CD4-positive, alpha-beta T cell treated with Interleukin-12 subunit alpha and Interleukin-12 subunit beta, for 1 hour (primary cell): ENCODE results near the gene PHF21B.

Experiments used
- DNase-seq: peaks from one replicate; pipeline ENCODE4 v3.0.0-alpha.2; 2020

PHF21B gene

DNA sequence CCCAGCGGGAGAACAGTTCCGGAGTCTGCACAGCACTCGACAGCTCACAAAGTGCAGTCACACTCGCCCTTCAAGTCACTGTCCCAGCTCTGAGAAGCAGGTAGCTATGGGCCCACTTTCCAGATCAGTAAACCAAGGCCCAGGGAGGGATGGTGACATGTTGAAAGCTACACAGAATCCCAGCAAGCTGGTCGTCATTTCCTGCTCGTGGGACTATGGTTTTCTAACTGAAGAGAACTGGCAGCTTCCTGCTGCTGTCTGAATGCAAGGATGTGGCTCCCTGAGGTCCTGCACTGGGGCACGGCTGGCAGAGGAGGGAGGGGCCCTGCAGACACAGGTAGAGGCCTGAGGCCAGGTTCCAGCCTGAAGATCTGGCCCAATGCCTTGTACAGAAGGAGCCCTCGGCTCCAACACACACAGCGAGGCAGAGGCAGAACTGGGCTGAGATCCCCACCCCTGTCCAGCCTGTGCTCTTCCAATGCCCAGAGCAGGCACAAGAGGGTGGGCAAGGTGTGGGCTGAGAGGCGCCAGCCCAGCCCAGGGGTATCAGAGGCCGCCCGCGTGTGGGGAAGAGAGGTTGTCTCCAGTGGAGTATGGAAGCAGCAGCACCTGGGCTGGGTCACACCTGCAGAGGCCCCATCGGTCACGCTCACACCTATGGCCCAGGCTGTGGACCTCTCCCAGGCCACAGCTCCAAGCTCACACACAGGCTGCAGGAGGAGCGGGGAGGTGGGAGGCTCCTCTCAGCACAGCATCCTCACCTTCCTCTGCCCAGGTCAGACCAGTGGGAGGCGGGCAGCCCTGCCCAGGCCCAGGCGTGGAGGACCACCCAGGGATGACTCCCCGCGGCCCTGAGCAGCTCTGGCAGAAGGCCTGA, 119.2 kb downstream of the PHF21B start:
- DNase-seq = no peak

DNA sequence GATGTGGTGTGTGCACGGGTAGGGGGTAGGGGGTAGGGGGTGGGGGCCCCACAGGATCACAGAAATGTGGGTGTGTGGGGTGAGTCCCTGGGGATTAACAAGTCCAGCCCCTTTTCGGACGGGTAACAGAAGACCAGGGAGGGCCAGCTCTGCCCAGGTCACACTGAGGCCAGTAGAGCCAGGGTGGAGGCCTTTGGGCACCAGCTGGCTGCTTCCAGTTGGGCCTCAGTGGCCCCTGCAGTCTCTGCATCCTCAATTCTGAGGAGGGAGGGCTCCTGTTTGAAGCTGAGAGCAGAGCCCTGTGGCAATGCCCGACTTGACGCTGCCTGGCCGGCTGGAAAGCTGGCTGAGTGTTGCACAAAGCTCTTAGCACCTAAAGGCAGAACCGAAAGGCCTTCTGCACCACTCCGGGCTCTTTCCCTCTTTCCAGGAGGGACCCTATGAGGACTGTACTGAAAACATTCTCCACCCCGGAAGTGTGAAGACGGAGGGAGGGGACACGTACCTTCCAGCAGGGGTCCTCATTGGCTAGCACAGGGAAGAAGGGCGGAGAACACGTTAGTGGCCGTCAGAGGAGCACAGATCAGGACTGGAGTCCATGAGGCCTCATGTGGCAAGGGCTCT, 120.4 kb downstream of the PHF21B start:
- no peak for DNase-seq

DNA sequence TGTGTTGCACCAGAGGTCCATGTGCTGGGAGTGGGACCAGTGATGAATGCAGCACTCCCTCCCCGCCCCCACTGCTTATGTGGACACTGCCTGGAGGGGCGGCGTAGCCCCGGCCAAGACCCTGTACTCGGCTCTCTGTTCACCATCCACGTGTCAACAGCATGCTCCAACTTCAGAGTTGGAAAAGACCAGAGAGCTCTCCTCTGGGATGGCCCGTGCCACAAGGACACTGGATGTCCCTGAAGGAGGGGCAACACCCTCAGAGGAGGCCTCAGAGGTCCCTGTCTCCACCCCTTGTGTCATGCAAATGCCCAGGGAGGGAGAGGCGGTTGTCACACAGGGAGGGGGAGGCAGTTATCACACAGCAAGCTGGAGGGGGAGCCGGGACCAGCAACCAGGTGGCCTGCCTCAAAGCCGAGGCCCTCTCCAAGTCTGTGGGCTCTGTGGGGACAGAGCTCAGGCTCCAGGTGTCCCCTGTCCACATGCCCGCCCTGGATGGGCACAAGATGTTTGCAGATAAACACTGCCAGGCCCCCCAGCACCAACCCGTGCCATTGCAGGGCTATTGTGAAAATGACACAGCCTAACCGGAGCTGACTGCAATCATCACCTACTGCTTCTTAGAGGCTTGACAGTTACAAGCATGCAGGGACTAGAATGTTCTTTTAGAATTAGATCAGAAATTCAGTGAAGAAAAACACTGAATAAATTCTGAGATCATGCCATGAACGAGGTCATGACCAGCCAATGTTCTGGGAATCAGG, 121.1 kb downstream of the PHF21B start:
- no peak for DNase-seq

DNA sequence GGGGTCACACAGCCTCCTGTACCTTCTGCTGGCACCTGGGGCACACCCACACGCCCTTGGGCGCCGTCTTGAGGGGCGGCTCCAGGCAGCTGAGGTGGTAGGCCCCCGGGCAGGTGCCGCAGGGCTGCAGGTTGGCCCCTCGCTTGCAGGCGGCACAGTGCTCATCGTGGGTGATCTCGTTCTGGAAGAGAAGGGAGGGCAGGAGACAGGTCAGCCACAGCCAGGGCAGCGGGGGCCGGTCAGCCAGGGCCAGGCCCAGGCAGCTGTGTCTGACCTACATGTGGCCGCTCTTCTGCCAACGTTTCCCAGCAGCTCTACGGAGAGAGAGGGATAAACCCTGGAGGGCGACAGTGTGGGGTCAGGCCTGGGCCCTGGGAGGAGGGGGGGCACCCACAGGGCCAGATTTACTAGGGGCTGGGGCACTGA, 121.9 kb downstream of the PHF21B start:
- no peak for DNase-seq

DNA sequence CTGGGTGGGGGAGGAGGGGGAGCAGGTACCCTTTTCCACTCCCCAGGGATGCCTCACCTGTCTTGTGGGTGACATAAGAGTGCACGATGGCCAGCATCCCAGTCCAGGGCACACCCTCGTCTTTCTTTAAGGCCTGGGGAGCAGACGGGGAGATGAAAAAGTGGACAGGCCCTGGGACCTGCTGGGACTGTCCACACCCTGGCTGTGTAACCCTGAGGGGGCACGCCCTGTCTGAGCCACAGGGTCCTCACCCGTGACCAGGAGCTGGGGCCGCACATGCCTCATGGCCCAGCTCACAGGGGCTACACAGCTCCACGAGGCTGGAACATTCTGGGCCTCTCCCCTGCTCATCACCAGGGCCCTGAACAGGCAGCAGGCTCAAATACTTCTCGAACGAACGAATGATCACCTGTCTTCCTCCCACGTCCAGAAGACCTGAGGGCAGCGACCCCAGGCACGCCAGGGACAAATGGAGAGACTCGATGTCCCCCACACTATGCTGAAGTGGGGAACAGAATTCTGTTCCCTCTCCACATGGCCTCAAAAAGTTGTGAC, 123.9 kb downstream of the PHF21B start:
- no peak for DNase-seq

DNA sequence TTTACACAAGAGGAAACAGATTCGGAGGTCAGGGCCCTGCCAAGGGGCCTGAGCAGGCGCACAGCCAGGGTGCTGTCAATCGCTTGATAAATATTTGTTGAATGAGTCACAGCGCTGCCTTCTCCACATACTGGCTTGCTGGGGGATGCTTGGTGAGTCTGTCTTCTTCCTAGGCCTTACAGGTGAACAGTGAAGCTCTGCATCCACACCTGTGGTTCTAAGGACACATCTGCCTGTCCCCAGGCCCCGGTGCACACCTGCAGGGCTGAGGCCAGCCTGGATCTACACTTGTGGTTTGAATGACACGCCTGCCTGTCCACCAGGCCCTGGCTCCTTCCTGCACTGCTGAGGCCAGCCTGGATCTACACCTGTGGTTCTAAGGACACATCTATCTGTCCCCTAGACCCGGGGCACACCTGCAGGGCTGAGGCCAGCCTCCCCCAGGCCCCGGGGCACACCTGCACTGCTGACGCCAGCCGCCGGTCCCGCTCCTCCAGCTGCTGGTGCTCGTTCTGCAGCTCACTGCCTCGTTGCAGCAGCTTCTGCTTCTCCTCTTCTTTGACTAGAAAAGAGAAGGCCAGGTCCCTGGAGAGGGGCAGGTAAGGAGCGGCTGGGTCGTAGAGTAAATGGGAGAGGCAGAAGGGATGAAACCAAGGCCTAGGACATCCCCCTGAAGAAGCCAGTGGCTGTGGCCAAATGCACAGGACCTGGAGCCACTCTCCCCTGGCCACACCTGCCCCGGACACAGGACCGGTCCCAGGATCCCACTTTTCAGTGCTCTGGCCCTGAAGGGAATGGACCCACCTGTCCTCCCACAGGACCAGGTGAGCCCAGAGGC, 124.6 kb downstream of the PHF21B start:
- DNase-seq = no peak

DNA sequence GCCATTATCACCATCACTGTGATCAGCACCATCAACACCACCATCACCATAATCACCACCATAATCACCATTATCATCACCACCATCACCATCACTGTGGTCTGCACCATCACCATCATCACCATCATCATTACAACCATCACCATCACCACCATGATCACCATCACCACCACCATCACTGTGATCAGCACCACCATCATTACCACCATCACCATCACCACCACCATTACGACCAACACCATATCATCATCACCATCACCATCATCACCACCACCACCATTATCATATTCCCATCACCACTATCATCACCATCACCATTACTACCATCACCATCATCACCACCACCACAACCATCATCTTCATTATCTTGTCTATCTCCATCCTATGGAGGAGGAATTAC, 125.2 kb downstream of the PHF21B start:
- DNase-seq = no peak

DNA sequence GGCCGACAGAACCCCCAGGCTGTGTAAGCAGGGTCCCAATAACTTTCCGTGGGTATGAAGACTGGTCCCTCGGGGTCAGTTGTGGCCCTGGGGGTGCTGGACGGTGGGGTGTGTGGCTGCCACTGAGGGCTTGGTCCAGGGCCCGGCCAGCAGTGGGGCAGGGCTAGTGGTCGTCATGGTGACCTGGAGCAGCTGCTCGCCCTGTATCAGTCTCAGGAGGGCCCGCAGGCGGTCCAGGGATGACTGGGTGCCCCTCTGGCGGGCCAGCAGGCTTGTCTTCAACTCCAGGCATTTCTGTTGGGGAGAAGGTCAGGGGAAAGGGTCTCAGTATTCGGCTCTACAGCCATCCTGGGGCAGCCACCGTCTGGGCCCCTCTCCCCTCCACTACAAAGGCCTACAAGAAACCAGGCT, 126.8 kb downstream of the PHF21B start:
- DNase-seq = no peak

DNA sequence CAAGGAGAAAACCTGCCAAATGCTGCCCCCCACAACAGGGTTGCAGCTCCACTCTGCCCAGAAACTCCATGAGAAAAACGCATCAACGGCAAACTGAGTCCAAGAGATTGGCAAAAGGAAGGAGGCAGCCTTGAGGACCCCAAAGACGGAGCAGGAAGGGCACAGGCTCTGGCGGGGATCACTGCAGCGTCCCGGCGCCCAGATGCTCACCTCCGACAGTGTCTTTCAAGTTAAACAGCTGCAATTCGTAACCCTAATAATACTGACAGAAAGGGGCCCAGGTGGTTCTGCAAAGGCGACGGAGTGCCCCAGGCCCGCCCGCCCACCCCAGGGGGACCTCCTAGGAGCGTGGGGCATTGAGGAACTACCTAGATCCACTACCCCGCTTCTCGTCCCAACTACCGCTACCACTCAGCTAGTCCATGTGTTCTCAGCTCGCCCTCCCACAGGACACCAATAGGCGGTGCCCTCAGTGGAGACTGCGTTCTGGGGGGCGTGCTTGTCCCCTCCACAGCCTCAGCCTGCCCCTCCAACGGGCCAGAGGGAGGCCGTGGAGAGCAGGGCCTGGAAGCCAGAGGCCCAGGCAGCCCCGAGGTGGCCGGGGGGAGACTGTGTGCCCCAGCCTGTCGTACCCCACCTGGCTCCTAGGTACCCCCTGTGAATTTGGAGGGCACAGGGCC, 127.4 kb downstream of the PHF21B start:
- no peak for DNase-seq

DNA sequence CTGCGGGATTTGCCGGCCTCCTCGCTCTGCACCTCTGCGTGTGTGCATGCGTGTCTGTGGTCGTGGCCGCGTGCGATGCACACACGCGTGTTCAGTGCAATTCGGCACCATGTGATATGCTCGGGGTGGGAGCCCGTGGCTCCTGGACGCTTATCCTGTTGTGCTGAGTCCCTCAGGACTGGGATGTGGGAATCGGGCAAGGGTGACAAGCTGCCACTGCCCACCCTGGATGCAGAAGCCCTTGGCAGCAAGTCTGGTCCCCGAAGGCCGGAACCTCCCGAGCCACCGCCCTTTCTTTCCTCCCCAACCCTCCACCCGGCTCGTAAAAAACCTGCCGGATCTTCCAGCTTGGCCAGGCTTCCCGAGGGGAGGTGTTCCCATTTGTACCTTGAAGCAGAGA, 128.2 kb downstream of the PHF21B start:
- DNase-seq = no peak

DNA sequence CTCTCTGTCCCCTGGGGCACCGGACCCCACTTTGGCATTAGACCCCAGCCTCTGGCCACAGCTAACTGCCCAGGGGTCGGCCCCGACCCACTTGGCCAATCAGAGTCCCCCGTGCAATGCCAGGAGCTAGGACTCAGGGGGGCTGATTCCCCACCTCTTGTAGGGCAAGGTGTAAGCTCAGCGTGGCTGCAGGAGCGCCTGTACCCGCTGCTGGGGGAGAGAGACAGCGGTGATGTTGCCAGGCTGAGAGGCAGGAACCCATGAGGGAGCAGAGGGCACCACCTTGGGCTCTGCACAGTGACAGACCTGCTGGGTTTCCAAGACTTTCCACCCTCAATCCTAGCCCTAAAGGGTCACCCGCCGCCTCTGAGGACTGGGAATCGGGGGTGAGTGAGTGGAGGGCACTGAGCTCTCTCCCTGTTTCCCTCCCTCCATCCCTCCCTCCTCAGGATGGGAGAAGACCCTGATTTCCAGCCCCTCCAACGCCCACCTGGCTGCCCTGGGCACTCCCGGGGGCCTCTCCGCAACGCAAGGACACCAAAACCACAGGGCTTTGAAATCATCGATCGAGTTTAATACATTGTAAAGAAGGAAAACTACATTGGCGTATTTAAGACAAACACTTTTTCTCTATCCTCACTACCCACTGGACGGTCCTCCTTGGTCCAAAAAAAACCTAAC, 129.1 kb downstream of the PHF21B start:
- DNase-seq = no peak

DNA sequence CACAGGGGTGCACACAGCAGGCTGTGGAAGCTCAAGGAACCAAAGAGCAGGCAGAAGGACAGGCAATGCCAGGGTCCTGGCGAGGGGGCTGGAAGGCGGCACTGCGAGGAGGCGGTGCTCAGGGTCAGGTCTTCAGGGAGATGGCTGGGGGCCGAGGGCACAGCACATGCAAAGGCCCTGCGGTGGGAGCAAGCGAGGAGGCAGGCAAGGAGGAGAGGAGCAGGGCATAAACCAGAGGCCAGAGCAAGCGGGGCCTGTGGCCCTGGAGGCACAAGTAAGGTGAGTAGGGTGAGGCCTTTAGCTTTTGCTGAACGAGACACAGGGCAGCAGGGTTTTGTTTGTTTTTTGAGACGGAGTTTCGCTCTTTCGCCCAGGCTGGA, 130.5 kb downstream of the PHF21B start:
- DNase-seq = no peak

DNA sequence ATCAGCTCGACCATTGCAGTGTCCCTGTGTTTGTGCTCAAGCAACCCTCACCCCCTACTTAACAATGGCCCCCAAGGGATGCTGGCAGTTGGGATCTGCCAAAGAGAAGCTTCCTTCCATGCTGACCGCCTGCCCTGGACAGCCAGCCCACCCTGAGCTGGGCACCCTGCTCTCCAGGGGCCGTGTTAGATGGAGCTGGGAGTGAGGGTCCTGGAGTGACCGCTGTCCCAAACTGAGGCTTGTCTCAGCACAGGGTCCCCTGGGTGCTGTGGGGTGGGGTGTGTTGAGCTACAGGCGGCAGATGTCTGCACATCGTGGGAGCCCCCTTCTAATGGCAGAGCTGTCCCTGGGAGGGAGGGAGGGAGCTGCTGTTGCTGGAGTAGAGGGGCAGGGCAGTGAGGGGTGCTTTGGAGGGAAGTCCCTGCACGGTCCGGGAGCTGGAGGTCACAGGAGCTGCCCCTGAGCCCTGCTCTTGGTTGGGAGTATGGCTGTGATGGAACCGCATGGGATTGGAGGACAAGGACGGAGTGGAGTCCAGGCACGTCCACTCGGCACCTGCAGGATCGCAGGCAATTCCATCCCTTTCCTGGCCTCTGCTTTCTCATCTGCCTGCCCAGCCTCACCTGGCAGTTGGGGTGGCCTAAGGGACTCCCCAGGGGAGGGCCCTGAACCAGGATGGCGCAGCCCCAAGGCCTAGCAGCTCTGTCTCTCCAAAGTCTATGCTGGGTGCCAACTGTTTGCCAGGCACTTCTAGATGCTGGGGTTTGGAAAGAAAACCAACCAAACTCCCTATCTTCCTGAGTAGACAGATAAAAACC, 131.1 kb downstream of the PHF21B start:
- no peak for DNase-seq

DNA sequence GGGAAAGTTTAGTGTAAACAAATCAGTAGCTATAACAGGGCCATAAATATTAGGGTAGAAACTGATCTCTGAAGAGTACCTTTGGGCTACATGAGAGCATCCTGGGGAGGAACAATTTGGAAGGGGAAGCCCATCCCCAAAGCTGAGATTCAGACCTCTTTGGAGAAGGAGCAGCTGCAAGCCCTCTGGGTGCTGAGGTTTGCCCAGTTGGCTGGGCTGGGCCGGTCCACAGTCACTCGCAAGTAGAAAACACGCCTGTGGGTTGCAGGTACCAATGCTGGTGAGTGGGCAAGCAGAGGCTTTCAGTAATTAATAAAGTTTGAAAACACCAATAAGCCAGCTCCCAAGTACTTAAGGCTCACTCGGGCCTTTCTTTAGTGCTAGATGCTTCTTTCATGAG, 132.9 kb downstream of the PHF21B start:
- DNase-seq = no peak

DNA sequence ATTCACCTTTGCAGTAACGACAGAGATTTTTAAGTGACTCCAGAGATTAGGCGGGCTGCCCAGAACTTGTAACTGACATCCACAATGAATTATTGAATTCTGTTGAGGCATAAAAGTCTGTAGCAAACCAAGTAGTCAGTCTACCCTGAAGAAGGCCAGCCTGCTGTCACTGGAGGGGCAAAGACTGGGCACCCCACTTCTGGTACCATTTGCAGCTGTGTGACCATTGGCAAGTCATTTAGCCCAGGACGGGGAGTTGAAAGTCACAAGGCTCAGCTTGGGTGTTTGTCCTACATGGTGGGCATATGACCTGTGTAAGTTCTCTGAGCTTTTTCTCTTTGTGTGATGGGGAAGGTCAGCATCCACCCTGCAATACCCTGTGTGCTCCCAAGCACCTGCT, 138.0 kb downstream of the PHF21B start:
- DNase-seq = no peak

DNA sequence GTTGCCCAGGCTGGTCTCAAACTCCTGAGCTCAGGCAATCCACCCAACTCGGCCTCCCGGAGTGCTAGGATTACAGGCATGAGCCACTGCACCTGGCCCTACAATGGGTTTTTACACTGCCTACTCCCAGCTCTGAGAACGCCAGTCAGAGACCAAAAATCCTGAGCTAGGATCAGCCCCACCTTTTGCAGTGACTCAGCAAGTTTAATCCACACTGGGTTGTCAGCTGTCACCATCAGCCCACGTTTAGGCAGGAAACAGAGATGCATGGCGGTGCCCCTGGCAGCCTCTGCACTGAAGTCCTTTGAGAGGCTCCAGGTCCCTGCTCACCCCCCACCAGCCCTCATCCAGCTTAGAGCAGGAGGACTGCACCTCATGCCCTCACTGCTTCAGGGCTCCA, 139.8 kb downstream of the PHF21B start:
- DNase-seq = no peak

DNA sequence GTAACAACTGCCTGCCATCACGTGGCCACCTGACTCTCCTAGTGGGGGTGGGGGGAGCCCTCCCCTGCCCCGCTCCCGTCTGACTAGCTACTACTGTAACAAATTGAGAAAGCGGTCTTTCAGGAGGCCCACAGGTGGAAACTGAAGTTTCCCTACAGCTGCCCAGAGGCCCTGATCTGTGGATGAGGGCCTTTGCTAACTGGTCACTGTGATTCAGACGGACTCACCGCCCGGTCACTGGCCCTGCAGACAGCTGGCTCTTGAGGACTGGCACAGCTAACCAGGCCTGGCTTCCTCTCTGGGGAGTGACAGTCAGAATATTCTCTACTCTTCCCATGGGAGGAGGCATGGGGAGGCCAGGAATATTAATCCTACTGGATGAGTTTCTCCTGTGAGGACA, 140.6 kb downstream of the PHF21B start:
- DNase-seq = no peak

DNA sequence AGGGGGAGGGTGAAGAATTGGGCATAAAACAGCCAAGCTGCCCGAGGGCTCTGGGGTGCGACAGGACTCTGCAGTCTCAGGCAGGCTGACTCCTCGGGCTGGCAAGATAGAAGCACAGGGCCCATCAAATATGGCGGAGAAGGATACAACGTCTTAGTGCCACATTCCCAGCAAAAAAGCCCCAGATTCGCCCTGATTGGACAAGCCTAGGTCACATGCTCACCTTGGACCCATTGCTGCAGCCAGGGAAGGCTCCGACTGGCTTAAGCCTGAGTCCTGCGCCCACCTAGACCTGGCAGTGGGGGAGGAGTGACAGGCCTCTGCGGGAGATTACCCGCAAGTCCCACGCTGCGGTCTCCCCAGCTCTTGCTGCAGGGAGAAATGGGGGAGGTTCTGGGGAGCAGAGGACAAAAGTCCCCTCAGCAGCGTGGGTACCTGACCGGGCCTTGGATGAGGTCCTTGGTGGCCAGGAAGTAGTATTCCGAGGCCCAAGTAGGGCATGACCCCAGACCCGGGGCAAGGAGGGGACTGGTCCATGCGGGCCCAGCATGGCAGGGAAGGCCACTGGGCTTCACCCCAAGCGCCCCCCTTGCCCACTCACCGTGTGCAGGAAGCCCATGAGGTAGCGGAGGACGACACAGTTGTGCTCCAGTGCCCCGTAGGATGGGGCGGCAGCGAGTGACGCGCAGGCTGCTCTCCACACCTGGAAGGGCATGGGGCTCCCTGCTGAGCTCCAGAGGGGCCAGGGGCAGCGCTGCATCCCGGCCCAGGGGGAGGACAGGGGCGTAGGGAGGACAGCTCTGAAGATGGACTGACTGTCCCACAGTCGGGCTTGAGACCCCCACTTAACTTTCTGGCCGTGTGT, 144.4 kb downstream of the PHF21B start:
- DNase-seq = no peak
